Measurements from ENCODE around the gene SH3GLB1. TPM values are rescaled to one million over a fixed set of nuclear protein-coding genes. Genes with fewer than 3 reads are reported as not detected.

The SH3GLB1 gene
- total RNA-seq, 1 experiment from 2014 or later, result 48.7 TPM

- no peak for DNase-seq
- Histone ChIP-seq H3K9me3 (no peaks in the 10 kb centered on the region), H3K36me3 (ENCODE audit: control insufficient read depth, insufficient read depth, low read length) (no peaks in the 10 kb centered on the region), H3K27me3 (replicated peaks; ENCODE audit: control insufficient read depth, insufficient read depth, low read length) (no peaks in the 10 kb centered on the region), H3K4me1 (peaks cover 39% of the 10 kb centered on the region), H3K4me3 (ENCODE audit: low read depth, low read length) (no peak overlapping the region)
- Mint-ChIP-seq H3K27ac (ENCODE audit: unreplicated experiment) (peak overlapping the region; percentile 42), H3K9me3 (ENCODE audit: unreplicated experiment) (no peaks in the 10 kb centered on the region), H3K27me3 (ENCODE audit: insufficient read depth, unreplicated experiment) (no peaks in the 10 kb centered on the region), H3K4me1 (ENCODE audit: low read depth, unreplicated experiment) (peaks cover 37% of the 10 kb centered on the region), H3K4me3 (ENCODE audit: unreplicated experiment) (no peak overlapping the region), H3K36me3 (ENCODE audit: insufficient read depth, unreplicated experiment) (peaks cover 13% of the 10 kb centered on the region)
- intact Hi-C loops (cut with micrococcal nuclease; ENCODE audit: unreplicated experiment), result no loop called here
- ChIA-PET POLR2A (no interaction called here), CTCF (no interaction called here)
- BruUV-seq (replicated peaks), result no TSS peak
- TF ChIP-seq CTCF (IDR thresholded peaks at IDR 0.05; ENCODE audit: insufficient read depth in 1 of 2, low read depth in 1 of 2, low read length in 1 of 2, severe bottlenecking in 1 of 2, unreplicated experiment in 1 of 2), result no peak
Measured at GRCh38 chr1:86778569-86779239, 74.3 kb downstream of the SH3GLB1 start.

GRCh38 chr1:86779308-86780191, 75.2 kb downstream of the SH3GLB1 start:
- DNase-seq, result no peak
- H3K27me3 ChIP-seq (replicated peaks; ENCODE audit: control insufficient read depth, insufficient read depth, low read length), result no peaks in the 10 kb centered on the region
- peak overlapping the region; percentile 42 for H3K27ac Mint-ChIP-seq (ENCODE audit: unreplicated experiment)
- no peaks in the 10 kb centered on the region for H3K9me3 ChIP-seq
- intact Hi-C loops (cut with micrococcal nuclease; ENCODE audit: unreplicated experiment), result no loop called here
- H3K4me1 Mint-ChIP-seq (ENCODE audit: low read depth, unreplicated experiment), result peaks cover 29% of the 10 kb centered on the region
- BruUV-seq (replicated peaks), result no TSS peak
- H3K4me1 ChIP-seq, result peaks cover 34% of the 10 kb centered on the region
- ChIA-PET CTCF (no interaction called here), POLR2A (no interaction called here)
- no peak for TF ChIP-seq CTCF (IDR thresholded peaks at IDR 0.05; ENCODE audit: insufficient read depth in 1 of 2, low read depth in 1 of 2, low read length in 1 of 2, severe bottlenecking in 1 of 2, unreplicated experiment in 1 of 2)
- H3K4me3 ChIP-seq (ENCODE audit: low read depth, low read length), result no peak overlapping the region
- no peak overlapping the region for H3K4me3 Mint-ChIP-seq (ENCODE audit: unreplicated experiment)
- no peaks in the 10 kb centered on the region for H3K27me3 Mint-ChIP-seq (ENCODE audit: insufficient read depth, unreplicated experiment)
- no peaks in the 10 kb centered on the region for H3K9me3 Mint-ChIP-seq (ENCODE audit: unreplicated experiment)
- H3K36me3 ChIP-seq (ENCODE audit: control insufficient read depth, insufficient read depth, low read length), result no peaks in the 10 kb centered on the region
- peaks cover 6% of the 10 kb centered on the region for H3K36me3 Mint-ChIP-seq (ENCODE audit: insufficient read depth, unreplicated experiment)

GRCh38 chr1:86782482-86782881, 78.1 kb downstream of the SH3GLB1 start:
- POLR2A ChIA-PET, result no interaction called here
- H3K4me3 ChIP-seq (ENCODE audit: low read depth, low read length), result no peak overlapping the region
- CTCF ChIA-PET, result no interaction called here
- Mint-ChIP-seq H3K36me3 (ENCODE audit: insufficient read depth, unreplicated experiment) (no peaks in the 10 kb centered on the region), H3K27ac (ENCODE audit: unreplicated experiment) (no peak overlapping the region), H3K9me3 (ENCODE audit: unreplicated experiment) (no peaks in the 10 kb centered on the region), H3K4me3 (ENCODE audit: unreplicated experiment) (no peak overlapping the region), H3K27me3 (ENCODE audit: insufficient read depth, unreplicated experiment) (no peaks in the 10 kb centered on the region), H3K4me1 (ENCODE audit: low read depth, unreplicated experiment) (peaks cover 15% of the 10 kb centered on the region)
- H3K27me3 ChIP-seq (replicated peaks; ENCODE audit: control insufficient read depth, insufficient read depth, low read length), result no peaks in the 10 kb centered on the region
- DNase-seq, result no peak
- BruUV-seq (replicated peaks), result no TSS peak
- intact Hi-C loops (cut with micrococcal nuclease; ENCODE audit: unreplicated experiment), result no loop called here
- H3K9me3 ChIP-seq, result no peaks in the 10 kb centered on the region
- H3K36me3 ChIP-seq (ENCODE audit: control insufficient read depth, insufficient read depth, low read length), result no peaks in the 10 kb centered on the region
- peaks cover 24% of the 10 kb centered on the region for H3K4me1 ChIP-seq
- TF ChIP-seq CTCF (IDR thresholded peaks at IDR 0.05; ENCODE audit: insufficient read depth in 1 of 2, low read depth in 1 of 2, low read length in 1 of 2, severe bottlenecking in 1 of 2, unreplicated experiment in 1 of 2), result no peak

Data from Caco-2 (cell line).